Skin epidermis (tissue), 12 donors: Measurements from ENCODE around the gene SCN3A.

Experiments
- H3K27ac ChIP-seq, 21 experiments: fragments of 200-600 bp; sonication (generic) in 11 of 21; one replicate each; pipeline ENCODE4 v1.5.0; 2020; ENCODE audit warnings: mild to moderate bottlenecking in 3 of 21, inconsistent platforms in 2 of 21, moderate library complexity in 2 of 21
- H3K4me3 ChIP-seq, 7 experiments: fragments of 200-600 bp; sonication (generic) in 2 of 7; one replicate each; pipeline ENCODE4 v1.5.0; 2020; ENCODE audit warnings: inconsistent platforms in 2 of 7, mild to moderate bottlenecking in 2 of 7, moderate library complexity in 1 of 7

SCN3A gene

DNA sequence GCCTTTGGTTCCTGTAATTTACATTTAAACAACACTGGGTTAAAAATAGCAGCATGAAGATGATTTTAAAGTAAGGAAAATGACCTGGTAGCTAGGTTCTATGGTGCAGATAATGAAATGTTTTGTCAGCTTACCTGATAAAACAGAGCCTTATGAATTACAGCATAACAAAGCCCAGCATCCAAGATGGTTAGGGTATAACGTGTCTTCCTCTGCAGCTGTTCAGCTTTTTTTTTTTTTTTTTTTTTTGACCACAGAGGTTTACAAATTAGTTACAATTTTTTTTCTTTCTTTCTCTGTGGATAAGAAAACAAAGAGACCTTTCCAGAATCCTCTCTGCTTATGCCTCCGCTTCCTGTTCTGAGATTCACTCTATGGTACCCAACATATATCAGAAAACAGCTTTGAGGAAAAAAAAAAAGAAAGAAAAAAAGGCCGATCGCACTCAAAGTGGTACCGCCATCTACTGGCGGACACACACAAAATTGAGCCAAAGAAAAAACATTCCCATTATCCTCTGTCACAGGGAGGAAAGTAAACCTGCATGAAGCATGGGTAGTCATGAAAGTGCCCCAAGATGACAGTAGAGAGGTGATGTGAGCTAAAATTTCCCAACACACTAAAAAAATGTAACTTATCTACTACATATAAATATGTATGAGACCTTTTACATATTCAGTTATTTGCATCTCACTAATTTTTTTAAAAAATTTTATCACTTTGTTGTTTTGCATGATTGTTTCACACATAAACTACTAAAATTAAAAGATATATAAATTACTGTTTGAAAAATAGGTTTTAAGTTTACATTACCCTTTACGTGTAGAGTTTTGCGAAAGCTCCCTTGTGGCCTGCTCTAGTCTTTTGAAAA lies at the start of gene SCN3A:
TSS of gene SCN3A (minus strand) at position 362 of the 871 bp plus-strand sequence. CDS start 27,656 bp downstream, outside the sequence.
- no peak within 1 kb of the TSS for H3K4me3 ChIP-seq
- no peak within 1 kb of the TSS for H3K27ac ChIP-seq

GRCh38 chr2:165253178-165253577 lies 49.3 kb upstream of the SCN3A start:
- no peak overlapping the region for H3K4me3 ChIP-seq
- H3K27ac ChIP-seq = no peak overlapping the region

DNA sequence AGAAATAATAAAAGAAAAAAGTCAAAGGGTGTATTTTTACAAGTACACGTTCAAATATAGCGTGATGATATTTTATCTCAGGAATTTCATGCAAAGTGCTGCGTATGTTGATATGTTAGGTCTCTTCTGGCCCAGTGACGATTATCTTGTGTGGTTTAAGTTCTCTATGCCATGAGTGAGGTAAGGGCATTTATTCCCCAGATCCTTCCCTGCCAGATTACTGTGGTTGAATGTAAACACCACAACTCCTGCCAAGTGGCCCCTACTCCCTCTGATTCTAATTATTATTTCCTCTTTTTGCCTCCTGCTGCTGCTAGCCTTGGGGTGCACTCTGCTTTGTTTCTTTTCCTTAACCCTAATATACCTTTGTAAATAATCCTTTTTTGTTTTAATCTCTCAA lies 47.5 kb upstream of the SCN3A start:
- no peak overlapping the region for H3K27ac ChIP-seq
- H3K4me3 ChIP-seq = no peak overlapping the region

DNA sequence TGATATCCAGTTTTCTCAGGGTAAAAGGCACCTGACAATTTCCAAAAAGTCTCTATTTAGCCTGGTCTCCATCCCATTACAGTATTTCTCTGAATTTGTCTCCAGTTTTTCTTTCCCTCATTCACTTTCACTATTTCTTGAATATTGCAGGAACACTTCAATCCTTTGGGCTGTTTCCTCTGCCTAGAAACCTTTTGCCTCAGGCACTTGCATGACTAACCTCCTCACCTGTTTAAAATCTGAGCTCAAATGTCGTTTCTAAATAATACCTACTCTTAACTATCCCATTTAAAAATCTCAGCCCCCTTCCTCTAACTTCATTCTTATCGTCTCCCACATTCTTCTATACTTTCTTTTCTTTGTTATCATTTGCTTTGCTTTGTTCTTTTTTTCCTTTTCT lies 44.4 kb upstream of the SCN3A start:
- Histone ChIP-seq H3K27ac (no peak overlapping the region), H3K4me3 (no peak overlapping the region)

DNA sequence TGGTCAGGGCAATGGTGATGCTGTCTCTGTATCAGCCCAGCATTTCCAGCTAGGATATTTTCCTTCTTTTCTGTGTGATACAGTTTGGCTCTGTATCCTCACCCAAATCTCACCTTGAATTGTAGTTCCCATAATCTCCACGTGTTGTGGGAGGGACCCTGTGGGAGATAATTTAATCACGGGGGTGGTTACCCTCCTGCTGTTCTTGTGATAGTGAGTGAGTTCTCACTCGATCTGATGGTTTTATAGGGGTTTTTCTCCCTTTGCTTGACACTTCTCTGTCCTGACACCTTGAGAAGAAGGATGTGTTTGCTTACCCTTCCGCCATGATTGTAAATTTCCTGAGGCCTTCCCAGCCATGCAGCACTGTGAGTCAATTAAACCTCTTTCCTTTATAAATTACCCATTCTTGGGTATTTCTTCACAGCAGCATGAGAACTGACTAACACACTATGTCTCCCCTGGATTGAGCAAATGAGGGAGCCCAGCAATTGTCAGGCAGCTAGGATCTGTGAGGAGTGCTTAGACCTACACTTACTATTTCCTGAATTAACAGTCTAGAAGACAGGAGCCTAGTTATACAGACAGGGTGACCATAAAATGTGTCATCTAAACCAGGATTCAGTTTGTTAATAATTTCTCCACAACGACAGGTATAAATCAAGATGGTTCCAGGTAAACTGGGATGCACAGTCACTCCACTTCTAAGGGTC lies 41.4 kb upstream of the SCN3A start:
- Histone ChIP-seq H3K27ac (no peak overlapping the region), H3K4me3 (no peak overlapping the region)

DNA sequence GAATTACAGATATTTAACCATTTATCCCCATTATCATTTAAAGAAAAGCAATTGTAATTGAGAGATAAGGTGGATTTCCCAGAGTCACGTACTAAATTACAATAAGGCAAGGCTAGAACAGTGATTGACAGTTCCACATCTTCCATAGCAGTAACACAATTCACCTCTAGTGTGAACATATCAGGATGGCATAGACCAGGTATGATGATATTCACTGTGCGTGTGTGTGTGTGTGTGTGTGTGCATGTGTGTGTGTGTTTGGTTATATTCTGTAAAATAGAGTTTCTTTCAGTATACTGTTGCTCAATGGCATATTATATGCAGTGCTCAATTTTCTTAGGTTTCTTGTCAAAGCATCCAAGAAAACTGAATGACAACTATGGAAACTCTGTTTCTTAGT lies 37.1 kb upstream of the SCN3A start:
- no peak overlapping the region for H3K4me3 ChIP-seq
- no peak overlapping the region for H3K27ac ChIP-seq

GRCh38 chr2:165239856-165240515 lies 36.1 kb upstream of the SCN3A start:
- H3K27ac ChIP-seq = no peak overlapping the region
- no peak overlapping the region for H3K4me3 ChIP-seq

GRCh38 chr2:165239230-165239629 lies 35.4 kb upstream of the SCN3A start, which contains the start of gene SCN2A:
Gene SCN2A (plus strand): TSS chr2:165239414. CDS start chr2:165295824, 56,410 bp downstream.
- H3K27ac ChIP-seq = no peak within 1 kb of the TSS
- H3K4me3 ChIP-seq = no peak within 1 kb of the TSS

DNA sequence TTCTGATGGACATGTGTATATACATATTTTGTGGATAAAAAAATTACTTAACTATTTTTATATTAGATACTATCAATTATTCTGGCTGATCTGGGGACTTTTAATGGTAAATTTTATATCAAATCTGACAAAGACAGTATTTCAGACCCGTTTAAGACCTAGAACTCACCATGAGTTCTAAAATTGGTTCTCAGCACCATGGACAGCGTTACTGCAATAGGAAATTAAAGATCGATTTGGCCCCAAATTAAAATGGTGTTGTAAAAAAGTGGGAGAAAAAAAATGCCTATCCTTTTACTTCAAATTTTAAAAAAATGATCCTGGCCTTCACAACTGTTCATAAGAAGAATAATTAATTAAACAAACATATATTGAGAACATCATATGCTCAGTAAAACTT lies 34.4 kb upstream of the SCN3A start:
- Histone ChIP-seq H3K27ac (no peak overlapping the region), H3K4me3 (no peak overlapping the region)

GRCh38 chr2:165237056-165237455 lies 33.2 kb upstream of the SCN3A start:
- Histone ChIP-seq H3K27ac (no peak overlapping the region), H3K4me3 (no peak overlapping the region)

DNA sequence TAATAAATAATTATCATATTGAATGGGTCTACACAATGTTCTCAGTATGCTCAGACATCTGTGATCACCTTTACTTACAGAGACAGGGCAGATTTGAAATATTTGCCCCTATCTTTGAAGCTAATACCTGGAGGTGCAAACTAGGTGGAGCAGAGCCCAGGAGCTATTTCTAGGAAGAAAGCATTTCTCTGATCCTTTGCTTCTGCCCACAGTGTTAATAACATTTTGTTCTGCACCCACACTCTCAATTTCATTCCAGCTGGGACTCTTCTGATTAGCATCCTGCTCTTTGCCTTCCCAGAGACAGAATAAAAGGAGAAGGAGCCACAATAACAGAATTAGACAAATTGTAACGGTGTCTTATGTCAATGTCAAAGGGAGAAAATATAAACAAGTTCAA lies 23.7 kb upstream of the SCN3A start:
- Histone ChIP-seq H3K27ac (no peak overlapping the region), H3K4me3 (no peak overlapping the region)

GRCh38 chr2:165224941-165225340 lies 21.1 kb upstream of the SCN3A start:
- Histone ChIP-seq H3K4me3 (no peak overlapping the region), H3K27ac (no peak overlapping the region)

GRCh38 chr2:165219481-165219880 lies 15.6 kb upstream of the SCN3A start:
- H3K27ac ChIP-seq = no peak overlapping the region
- H3K4me3 ChIP-seq = no peak overlapping the region

DNA sequence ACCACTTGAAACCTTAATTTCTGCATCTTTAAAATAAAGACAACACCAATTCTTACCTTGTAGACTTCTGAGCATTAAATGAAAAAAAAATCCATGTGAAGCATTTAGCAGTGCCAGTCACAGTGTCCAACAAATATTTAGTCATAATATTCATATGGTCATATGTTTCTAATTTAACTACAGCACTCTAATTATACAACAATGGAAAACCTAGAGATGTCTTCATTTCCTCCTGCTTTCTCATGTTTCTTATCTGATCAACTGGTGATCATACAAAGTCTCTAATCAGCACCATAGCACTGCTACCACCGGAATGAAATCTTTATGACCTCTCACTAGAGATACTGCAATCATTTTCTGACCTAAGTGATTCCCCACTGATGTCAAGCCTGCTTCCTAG lies 10.2 kb upstream of the SCN3A start:
- Histone ChIP-seq H3K27ac (no peak overlapping the region), H3K4me3 (no peak overlapping the region)

DNA sequence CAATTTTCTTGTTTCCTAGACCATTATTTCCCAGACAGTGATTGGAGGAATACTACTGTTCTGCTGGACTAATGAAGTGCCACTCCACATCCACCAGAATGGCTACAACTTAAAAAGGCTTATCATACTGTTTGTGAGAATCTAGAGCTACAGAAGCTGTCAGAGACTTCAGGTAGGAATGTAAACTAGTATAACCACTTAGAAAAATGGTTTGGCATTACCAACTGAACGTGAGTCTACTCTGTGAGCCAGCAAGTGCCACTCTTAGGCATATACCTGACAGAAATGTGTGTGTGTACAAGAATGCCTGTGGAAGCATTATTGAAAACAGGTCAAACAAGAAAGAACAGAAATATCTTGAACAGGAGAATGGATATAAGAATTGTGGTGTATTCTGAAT lies 4.2 kb upstream of the SCN3A start:
- no peak overlapping the region for H3K4me3 ChIP-seq

DNA sequence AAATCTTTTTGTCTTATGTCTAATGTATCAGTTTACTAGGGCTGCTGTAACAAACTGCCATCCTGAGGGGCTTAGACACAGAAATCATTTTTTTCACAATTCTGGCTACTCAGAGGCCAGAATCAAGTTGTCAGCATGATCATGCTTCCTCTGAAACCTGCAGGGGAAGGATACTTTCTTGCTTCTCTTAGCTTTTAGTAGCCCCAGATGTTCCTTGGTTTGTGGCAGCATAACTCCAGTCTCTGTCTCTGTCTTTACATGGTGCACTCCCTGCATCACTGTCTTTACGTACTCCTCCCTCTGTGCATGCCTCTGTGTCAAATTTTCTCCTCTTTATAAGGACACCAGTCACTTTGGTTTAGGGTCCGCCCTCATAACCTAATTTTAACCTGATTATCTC lies 2.0 kb upstream of the SCN3A start:
- H3K4me3 ChIP-seq = no peak overlapping the region
- H3K27ac ChIP-seq = no peak overlapping the region

More for the DNA sequence above, 4.2 kb upstream of the SCN3A start:
- H3K27ac ChIP-seq = no peak overlapping the region

- H3K27ac ChIP-seq = no peak overlapping the region
- H3K4me3 ChIP-seq = no peak overlapping the region
Measured at GRCh38 chr2:165202239-165202638, 1.6 kb downstream of the SCN3A start.

- Histone ChIP-seq H3K27ac (no peak overlapping the region), H3K4me3 (no peak overlapping the region)
Measured at GRCh38 chr2:165198181-165198580, 5.7 kb downstream of the SCN3A start.

GRCh38 chr2:165197346-165197745 lies 6.5 kb downstream of the SCN3A start:
- Histone ChIP-seq H3K27ac (no peak overlapping the region), H3K4me3 (no peak overlapping the region)

GRCh38 chr2:165196411-165196810 lies 7.4 kb downstream of the SCN3A start:
- no peak overlapping the region for H3K4me3 ChIP-seq
- H3K27ac ChIP-seq = no peak overlapping the region
